GM12892 (cell line): ENCODE measurements around the gene UIMC1.

Experiments used
- POLR2A ChIP-seq: IDR thresholded peaks from 2 replicates; pipeline ENCODE4 v1.6.1; 2011; ENCODE audit warnings: low read depth, low read length, control low read depth
- POLR2AphosphoS5 ChIP-seq: IDR thresholded peaks from 2 replicates; pipeline ENCODE4 v1.6.1; 2011; ENCODE audit warnings: low read depth, low read length, control low read depth
- TAF1 ChIP-seq: IDR thresholded peaks from 2 replicates; pipeline ENCODE4 v1.6.1; 2011; ENCODE audit warnings: low read depth, mild to moderate bottlenecking, control low read depth, low read length, borderline replicate concordance

GRCh38 chr5:177027665-177028064 lies 21.1 kb upstream of the UIMC1 start:
- TF ChIP-seq POLR2A (no peak), POLR2AphosphoS5 (no peak), TAF1 (no peak)
